ENCODE data around the gene MOV10.

GRCh38 chr1:112720800-112721199 lies 46.3 kb downstream of the MOV10 start:
- TF ChIP-seq CTCF (IDR thresholded peaks at IDR 0.05) (no peak), EZH2phosphoT487 (IDR thresholded peaks at IDR 0.05) (no peak), EZH2 (IDR thresholded peaks at IDR 0.05) (no peak)
